HG03135 (cell line): ENCODE results near the gene UROC1.
A peak's percentile ranks its signal among the peaks of the same experiment; 100 is the strongest.

Experiments used
- ATAC-seq: cut with Tn5 transposase; IDR thresholded peaks from one replicate; pipeline ENCODE4 v1.9.1; 2021; ENCODE audit warnings: mild to moderate bottlenecking, moderate library complexity; ENCODE audit not compliant: unreplicated experiment

The UROC1 gene

GRCh38 chr3:126481808-126482502 is 35.6 kb downstream of the UROC1 start:
- no peak for ATAC-seq

DNA sequence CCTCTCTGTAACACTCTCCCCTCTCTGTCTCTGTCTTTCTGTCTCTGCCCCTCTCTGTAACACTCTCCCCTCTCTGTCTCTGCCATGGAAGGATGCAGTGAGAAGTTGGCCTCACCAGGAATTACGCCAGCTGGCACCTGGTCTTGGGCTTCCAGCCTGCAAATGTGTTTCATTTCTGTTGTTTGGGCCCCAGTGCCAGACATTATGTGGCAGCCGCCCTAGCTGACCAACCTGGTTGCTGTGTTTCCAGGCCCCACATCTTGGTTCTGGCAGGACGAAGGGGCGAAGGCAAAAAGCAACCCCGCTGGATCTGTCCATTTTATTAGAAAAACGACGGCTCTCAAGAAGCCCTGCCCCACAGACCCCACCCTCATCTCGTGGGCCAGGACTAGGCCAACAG is 36.7 kb downstream of the UROC1 start:
- ATAC-seq, result no peak

DNA sequence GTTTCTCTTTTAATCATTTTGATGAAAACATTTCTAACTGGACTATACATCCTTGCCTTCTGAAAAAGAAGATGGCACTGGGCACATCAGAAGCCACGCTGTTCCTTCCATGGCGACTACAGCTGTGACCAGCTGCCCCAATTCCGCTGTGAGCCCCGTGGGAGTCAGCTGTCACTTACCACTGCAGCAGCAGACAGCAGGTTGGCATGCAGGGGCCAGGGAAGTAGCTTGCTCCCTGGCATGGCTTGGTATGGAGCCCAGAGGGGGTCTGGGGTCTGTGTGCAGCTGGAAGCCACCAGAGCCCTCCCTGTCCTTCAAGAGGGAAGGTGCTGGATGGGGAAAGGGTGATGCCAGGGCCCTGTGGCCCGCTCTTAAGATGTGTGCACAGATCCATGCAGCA is 37.4 kb downstream of the UROC1 start:
- no peak for ATAC-seq

DNA sequence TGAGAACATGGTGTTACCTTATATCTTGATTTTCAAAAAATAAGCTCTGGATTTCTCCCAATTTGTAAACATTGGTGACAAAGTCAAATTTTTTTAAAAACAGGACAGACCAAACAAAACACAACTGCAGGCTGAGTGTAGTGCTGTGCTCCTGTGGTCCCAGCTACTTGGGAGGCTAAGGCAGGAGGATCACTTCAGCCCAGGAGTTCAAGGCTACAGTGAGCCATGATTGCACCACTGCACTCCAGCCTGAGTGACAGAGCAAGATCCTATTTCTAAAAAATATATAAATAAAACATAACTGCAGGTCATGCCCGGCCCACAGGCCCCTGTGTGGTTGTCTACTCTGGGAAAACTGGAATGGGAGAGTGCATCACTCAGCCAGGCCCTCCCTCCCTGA is 37.9 kb downstream of the UROC1 start:
- no peak for ATAC-seq

- ATAC-seq, result no peak
Observed at GRCh38 chr3:126478581-126479310, 38.8 kb downstream of the UROC1 start.

DNA sequence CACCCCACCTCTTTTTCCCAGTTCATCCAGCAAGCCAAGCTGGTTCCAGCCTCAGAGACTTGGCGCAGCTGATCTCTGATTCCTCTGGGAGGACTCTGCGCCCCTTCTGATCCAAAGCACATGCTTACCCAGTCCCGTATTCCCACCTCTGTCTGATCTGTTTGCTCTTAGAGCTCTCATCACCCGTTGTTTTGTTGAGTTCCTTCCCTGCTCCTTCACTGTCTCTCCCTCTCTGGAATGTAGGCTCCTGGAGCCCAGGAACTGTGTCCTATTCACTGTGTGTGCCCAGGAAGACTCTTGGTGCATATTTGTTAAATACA is 40.6 kb downstream of the UROC1 start:
- no peak for ATAC-seq

DNA sequence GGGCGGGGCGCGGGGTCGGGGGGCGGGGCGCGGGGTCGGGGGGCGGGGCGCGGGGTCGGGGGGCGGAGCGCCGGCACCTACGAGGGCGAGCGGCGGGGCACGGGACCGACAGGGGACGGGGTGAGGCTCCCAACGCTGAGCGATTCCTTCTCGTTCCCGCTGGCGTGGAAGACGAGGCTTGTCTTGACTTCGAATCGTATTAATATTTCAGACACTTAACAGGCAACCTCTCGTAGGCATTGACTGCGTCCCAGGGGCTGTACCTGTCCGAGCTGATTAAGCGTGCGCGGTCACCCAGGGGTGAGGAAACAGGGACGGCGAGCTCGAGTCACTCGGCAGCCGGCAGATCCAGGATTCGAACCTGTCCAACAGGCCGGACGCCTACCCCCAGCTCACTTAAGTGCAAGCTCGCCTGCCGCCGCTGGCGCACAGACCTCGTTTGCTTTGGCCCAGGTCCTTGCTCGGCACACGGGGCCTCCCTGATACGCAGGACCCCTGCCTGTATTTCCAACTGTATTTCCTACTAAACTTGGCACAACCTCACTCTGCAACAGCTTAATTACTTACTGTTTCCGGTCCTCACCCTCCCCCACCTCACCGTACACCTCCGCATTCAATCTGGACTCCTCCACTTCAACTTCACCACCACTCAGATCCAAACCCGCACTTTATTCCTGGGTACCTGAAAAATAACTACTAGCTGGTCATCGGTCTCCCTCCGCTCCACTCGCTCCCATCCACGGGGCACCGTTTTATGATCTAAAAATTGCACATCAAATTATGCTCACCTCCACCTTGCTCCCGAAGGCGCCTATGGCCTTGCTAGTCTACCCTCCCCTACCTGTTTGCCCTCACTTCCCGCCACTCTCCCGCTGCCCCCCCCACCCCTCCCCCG is 41.2 kb downstream of the UROC1 start:
- peak; percentile 27 for ATAC-seq

DNA sequence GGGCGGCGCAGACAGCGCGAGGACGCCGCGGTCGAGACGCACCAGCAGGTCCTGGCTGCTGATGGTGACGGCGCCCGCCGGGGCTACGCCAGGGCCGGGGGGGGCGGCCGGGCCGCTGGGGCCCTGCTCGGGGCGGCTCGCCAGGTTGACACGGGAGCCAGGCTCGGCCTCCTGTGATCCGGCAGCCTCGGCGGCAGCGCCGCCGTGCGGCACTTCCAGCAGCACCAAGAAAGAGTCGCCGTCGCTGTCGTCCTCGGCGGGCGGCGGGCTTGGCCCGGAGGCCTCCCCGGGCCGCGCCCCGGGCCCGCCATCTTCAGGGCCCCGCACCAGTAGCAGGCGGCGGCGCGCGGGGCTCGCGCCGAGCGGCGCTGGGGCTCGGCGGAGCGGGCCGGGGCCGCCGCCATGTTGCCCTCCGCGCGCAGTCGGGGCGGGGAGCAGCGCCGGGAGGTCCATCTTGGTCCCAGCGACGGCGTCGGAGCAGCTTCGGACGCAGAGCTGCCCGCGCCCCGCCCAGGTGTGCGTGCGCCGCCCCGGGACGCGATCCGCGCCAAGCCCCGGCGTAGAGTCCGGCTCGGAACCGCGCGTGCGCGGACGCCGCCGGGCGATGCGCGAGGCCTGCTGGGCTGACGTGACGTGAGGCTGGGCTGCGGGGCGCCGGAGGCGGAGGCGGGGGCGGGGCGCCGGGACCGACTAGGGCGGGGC is 42.0 kb downstream of the UROC1 start, which contains the start of gene ZXDC:
Gene ZXDC, minus strand, starts transcription at position 479 of the 702 bp plus-strand sequence. Its CDS starts 26 bp downstream, at position 453.
- peak; percentile 76 for ATAC-seq

DNA sequence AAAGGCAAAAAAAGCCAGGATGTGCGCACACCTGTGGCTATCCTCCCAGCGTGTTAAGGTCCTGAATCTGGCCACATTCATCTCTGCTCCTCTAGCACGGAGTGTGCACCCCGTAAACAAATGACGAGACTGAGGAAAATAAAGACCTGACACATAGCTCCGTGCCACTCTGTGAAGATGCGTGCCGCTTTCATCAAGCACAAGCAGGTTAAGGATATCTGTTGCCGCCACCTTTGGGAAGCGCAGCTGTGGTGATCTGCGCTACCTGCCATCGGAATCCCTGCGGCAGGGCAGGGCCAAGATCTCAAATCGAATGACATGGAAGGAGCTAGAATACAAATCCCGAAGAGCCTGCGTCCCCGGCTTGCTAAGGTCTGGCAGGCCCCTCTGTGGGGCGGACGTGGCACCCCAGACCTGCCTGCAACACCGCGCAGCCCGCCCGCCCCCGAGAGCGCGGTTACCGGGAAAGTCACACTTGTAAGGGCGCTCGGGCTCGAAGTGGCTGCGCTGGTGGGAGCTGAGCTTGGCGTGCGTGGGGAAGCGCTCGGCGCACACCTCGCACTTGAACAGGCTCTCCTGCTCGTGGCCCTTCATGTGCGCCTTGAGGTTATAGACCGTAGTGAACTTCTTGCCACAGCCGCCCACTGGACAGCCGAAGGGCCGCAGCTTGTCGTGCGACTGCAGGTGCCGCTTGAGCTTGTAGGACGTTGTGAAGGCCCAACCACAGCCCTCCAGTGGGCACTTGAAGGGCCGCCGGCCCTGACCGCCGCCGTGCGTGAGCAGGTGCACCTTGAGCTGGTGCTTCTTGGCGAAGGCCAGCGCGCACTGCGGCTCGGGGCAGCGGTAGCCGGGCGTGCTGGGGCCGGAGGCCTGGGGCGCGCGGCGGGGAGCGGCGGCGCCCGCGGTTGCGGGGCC is 42.8 kb downstream of the UROC1 start:
- ATAC-seq, result peak; percentile 31

DNA sequence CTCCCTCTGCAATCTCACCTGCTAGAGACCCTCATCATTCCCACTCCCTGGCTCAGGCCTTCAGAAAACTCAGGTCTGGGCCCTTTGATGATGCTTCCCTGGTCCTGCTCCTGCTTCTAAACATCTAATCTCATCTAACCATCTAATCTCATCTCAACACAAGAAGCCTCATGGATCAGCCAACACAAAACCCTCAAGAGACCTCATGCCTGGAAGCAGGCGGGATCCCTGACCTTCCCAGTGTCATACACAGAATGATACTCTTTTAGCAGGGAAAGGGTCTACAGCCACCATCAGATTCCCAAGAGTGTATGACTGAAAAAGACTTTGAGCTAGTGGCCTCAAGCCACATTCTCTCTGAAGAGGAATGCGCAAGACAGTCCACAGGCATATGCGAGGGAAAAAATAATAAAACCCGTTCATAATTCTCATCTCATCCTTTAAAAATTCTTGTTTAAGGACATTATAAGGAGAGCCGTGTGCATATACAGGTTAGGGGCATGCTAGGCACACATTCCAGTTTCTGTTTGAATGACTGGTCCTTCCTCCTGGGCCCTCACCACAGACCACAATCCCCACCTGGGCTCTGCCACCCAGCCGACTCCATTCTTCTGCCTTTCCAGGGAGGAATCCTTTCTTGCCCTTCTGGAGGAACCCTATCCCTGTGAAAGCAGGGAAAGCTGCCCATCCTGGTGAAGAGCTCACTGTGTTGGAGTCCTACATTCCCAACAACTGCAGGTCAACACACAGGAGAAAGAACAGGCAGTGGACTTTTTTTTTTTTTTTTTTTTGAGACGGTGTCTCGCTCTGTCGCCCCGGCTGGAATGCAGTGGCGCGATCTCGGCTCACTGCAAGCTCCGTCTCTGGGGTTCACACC is 44.0 kb downstream of the UROC1 start:
- no peak for ATAC-seq

DNA sequence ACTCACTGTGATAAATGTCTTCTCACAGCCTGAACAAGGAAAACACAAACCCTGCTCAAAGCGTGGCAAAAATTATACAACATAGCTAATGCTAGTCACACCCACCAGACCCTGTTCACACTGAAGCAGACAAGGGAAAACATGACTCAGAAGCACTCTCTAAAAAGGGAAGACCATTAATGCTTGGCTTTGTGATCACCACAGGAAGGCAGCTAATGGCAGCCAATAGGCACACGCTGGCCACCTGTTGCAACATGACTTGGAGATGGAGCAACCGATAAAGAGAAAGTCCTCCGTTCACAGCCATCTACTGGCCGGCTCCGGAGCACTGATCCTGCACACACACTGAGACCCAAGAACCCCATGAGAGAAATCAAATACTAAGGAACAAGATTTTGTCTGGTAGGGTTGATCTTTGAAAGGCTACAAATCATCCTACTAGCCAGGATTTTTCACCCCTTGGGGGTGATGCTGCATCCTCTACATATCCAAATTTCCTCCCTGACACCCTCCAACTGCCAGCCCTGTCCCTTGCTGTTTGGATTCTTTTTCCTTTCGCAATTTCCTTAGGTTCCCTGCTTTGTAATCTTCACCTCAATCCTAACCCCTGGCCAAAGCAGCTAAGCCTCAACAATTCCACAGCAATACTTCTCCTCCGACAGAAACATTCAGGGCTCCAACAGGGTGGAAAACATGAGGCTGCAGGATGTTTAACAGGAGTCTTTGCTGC is 45.1 kb downstream of the UROC1 start:
- no peak for ATAC-seq

DNA sequence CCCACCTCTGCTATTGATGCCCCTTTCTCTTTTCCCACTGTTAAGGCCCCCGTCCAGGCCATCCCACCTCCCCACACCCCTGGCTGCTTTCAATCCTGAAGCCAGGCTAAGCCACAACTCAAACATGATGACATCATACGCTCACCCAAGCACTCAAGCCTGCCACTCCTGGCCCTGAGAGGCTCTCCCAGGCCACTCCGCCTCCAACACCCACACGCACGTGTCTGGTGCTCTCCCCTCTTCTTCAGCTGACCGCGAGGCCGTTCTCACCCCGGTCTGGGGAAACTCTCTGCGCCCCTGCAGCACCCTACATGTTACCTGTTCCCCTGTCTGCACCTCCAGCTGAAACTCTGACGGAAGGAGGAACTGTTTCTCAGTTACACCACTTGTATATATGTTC is 48.1 kb downstream of the UROC1 start:
- no peak for ATAC-seq

GRCh38 chr3:126468028-126468891 is 49.3 kb downstream of the UROC1 start:
- no peak for ATAC-seq

DNA sequence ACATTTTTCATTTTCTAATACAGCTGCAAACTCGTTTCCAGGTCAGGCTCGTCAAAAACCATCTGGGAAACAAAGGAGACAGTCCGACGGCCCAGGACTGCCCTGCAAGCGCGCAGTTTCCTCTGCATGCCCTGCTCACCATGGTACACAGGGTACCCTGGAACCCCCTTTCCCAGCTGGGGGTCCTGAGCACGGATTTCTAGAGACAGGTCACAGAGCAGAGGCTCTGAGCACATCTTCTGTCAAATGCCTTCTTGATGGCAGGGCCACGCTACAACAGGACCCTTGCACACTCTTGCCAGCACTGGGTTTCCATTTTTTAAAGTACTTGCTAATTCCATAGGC is 50.0 kb downstream of the UROC1 start:
- no peak for ATAC-seq

GRCh38 chr3:126466886-126467610 is 50.5 kb downstream of the UROC1 start:
- no peak for ATAC-seq

- no peak for ATAC-seq
Observed at GRCh38 chr3:126465928-126466544, 51.5 kb downstream of the UROC1 start.
